K562 treated with DMSO at 1 percent for 4 hours (cell line): ENCODE data around the gene RAB27A. TPM values are rescaled to one million over a fixed set of nuclear protein-coding genes. Genes with fewer than 3 reads are reported as not detected.

Source experiments
- total RNA-seq: library from RNA; unstranded; fragments of 300-600 nt; gene quantifications from 2 replicates; pipeline ENCODE4 v1.2.3, GENCODE V29; 2022; ENCODE audit not compliant: insufficient read depth

The RAB27A gene
- 34.3 and 37.0 TPM in 2 replicates for total RNA-seq

DNA sequence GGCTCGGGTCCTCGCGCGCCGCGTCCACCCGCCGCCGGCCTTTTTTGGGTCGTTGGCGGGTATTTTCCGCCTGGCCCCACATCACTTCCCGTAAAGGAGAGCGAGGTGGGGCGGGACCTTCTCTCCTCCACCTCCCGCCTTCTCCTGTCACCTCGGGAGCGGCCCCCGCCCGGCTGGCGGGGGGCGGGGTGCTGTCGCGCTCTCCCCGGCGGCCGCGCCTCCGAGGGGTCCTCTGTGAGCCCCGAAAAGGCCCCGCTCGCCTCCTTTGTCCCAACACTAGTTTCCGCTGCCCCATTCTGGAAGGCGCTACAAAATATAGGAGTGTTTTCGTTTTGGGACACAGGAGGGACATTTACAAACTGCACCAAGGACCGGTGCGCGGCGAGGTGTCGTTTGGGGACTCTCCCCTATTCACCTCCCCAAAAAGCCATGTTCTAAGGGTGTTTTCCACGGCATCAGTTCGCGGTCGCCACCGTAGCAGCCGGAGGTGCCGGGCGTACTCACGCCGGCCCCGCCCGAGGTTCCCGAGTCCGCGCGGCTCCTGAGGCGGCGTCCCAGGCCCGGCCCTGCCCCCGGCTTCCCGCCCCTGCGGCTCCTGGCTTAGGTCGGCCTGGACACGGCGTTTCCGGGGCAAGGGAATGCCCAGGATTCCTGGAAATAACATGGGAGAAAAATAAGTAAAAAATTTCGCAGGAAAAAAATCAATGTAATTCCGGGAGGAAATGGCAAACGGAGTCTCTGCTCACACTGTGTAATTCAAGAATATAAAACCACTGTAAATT is at the start of gene RAB27A:
Gene RAB27A, minus strand, starts transcription at position 68 of the 782 bp plus-strand sequence. CDS start 54,879 bp downstream, outside the sequence.

GRCh38 chr15:55318588-55319494 is 29.2 kb upstream of the RAB27A start, which contains the start of the genes PIGB and PIGBOS1:
TSS of gene PIGB (plus strand) at chr15:55319222. CDS start at chr15:55319251, 29 bp downstream.
TSS of gene PIGBOS1 (minus strand) at chr15:55319123. CDS start at chr15:55317792, 1,331 bp downstream.

GRCh38 chr15:55196458-55197361 is 92.9 kb downstream of the RAB27A start, which contains the start of gene RSL24D1:
TSS of gene RSL24D1 (minus strand) at chr15:55196941. CDS start at chr15:55196890, 51 bp downstream.

Other genes with a start within 250 kb of the RAB27A start
- gene RSL24D1, start 92.9 kb downstream of the RAB27A start, total RNA-seq, result 130 and 143 TPM in 2 replicates
- gene PIGBOS1, start 29.3 kb upstream of the RAB27A start, total RNA-seq, result 28.7 and 62.1 TPM in 2 replicates
- 6.9 and 8.4 TPM in 2 replicates for gene PIGB, start 29.4 kb upstream of the RAB27A start, total RNA-seq
- 80.7 and 86.6 TPM in 2 replicates for gene CCPG1, start 118.5 kb upstream of the RAB27A start, total RNA-seq
- gene PIERCE2, start 118.7 kb upstream of the RAB27A start, total RNA-seq, result 2.5 and 8.7 TPM in 2 replicates
- 0.90 TPM in 1 of 2 replicates, not detected in the other for gene DNAAF4, start 218.4 kb upstream of the RAB27A start, total RNA-seq